ENCODE results near the gene UBR4. TPM values are rescaled to one million over a fixed set of nuclear protein-coding genes. Genes with fewer than 3 reads are reported as not detected.

Gene UBR4
- total and polyA plus RNA-seq, 2 of the 8 experiments (the other 6 are each of a cell fraction or from before 2014, with no cell fraction given), result 139 to 152 TPM

DNA sequence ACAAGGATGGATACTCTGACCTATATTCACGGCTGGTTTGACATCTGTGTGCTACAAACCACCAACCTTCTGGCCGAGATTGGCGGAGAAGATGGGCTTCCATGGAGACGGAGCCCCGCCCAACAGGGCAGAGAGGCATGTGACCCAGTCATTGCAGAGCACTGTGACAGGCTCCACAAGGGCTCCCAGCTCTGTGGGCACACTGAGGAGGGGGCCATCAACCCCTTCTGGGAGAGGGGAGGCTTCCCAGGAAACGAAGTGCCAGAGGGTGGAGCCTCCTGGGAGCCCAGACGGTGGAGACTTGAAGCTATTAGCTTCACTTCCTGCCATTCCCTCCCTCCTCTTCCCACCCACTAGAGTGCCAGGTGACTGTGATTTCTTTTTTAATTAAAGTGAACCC, 182.0 kb downstream of the UBR4 start (continued):
- TF ChIP-seq, protein P1, sequence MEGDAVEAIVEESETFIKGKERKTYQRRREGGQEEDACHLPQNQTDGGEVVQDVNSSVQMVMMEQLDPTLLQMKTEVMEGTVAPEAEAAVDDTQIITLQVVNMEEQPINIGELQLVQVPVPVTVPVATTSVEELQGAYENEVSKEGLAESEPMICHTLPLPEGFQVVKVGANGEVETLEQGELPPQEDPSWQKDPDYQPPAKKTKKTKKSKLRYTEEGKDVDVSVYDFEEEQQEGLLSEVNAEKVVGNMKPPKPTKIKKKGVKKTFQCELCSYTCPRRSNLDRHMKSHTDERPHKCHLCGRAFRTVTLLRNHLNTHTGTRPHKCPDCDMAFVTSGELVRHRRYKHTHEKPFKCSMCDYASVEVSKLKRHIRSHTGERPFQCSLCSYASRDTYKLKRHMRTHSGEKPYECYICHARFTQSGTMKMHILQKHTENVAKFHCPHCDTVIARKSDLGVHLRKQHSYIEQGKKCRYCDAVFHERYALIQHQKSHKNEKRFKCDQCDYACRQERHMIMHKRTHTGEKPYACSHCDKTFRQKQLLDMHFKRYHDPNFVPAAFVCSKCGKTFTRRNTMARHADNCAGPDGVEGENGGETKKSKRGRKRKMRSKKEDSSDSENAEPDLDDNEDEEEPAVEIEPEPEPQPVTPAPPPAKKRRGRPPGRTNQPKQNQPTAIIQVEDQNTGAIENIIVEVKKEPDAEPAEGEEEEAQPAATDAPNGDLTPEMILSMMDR (IDR thresholded peaks at IDR 0.05; ENCODE audit: control extremely low read depth in 1 of 3, insufficient read depth in 1 of 3, low read depth in 1 of 3, low read length in 3 of 3), result no peak
- no peak for TF ChIP-seq KDM4A (IDR thresholded peaks at IDR 0.05; ENCODE audit: low read depth, low read length, severe bottlenecking)
- no peak for TF ChIP-seq RNF2 (IDR thresholded peaks at IDR 0.05; ENCODE audit: borderline replicate concordance, low read depth, low read length, missing control alignments, poor library complexity, severe bottlenecking)

Other genes starting within 250 kb of the UBR4 start
- 45.1 and 51.0 TPM in 2 replicates for gene EMC1, start 41.3 kb upstream of the UBR4 start, total RNA-seq (2021; fragmentation: NEBNext Ultra II Directional; extraction: Animal tissue kit (Norgen Biotek cat#: 25700))
- gene EMC1, start 41.3 kb upstream of the UBR4 start, polyA plus RNA-seq (2011; rRNA removed), result 53.5 and 95.9 TPM in 2 replicates
- gene MRTO4, start 41.5 kb upstream of the UBR4 start, total RNA-seq (2021; fragmentation: NEBNext Ultra II Directional; extraction: Animal tissue kit (Norgen Biotek cat#: 25700)), result 54.5 and 64.3 TPM in 2 replicates
- 36.9 and 38.4 TPM in 2 replicates for gene MRTO4, start 41.5 kb upstream of the UBR4 start, polyA plus RNA-seq (2011; rRNA removed)
- gene AKR7A3, start 78.5 kb upstream of the UBR4 start, total RNA-seq (2021; fragmentation: NEBNext Ultra II Directional; extraction: Animal tissue kit (Norgen Biotek cat#: 25700)), result 0.65 TPM in 2 replicates
- 0.62 and 0.72 TPM in 2 replicates for gene AKR7A3, start 78.5 kb upstream of the UBR4 start, polyA plus RNA-seq (2011; rRNA removed)
- gene AKR7A2, start 101.9 kb upstream of the UBR4 start, total RNA-seq (2021; fragmentation: NEBNext Ultra II Directional; extraction: Animal tissue kit (Norgen Biotek cat#: 25700)), result 32.0 and 34.5 TPM in 2 replicates
- 47.9 and 48.3 TPM in 2 replicates for gene AKR7A2, start 101.9 kb upstream of the UBR4 start, polyA plus RNA-seq (2011; rRNA removed)
- 14.0 and 16.8 TPM in 2 replicates for gene SLC66A1, start 102.1 kb upstream of the UBR4 start, total RNA-seq (2021; fragmentation: NEBNext Ultra II Directional; extraction: Animal tissue kit (Norgen Biotek cat#: 25700))
- 27.9 and 34.2 TPM in 2 replicates for gene SLC66A1, start 102.1 kb upstream of the UBR4 start, polyA plus RNA-seq (2011; rRNA removed)